Measurements from ENCODE around the gene SH3RF1.

Gene SH3RF1

DNA sequence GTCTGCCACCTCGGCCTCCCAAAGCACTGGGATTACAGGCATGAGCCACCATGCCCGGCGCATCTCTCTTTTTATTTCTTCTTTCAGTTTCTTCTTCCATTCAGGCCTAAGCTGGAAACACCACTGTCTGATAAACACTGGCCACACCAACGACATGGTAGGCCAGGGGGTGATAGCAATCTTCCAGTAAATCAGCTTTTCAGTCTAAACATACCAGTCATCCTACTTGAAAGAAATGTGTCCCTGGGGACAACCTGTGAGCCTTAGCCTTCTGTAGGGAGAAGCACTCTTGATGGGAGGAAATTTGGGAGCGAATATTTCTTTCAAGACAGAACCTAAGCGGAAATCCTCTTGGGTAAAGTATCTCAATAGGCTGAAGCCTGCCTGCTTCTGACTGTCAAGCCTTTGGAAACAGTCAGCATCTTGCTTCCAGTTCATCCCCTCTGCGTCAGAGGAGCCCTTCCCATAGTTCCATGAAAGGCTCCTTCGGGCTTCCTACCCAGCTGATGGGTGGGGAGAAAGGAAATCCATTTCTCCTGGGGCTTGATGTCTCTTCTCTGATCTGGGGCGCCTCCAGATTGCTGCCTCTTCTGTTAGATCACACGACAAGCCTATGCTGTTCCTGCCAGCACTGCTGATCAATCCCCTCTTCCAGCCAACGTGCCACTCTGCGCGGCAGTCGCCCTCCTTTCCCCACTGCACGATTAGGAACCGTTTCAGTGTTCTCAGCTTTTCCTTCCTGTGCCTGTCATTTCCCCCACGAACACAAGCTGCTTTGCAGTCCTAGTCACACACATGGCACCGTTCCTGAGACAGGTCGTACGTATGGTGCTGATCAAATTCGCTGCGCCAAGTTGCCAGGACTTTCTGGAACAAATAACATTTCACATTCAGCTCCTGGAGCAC lies 211.2 kb downstream of the SH3RF1 start:
- no peak for DNase-seq

DNA sequence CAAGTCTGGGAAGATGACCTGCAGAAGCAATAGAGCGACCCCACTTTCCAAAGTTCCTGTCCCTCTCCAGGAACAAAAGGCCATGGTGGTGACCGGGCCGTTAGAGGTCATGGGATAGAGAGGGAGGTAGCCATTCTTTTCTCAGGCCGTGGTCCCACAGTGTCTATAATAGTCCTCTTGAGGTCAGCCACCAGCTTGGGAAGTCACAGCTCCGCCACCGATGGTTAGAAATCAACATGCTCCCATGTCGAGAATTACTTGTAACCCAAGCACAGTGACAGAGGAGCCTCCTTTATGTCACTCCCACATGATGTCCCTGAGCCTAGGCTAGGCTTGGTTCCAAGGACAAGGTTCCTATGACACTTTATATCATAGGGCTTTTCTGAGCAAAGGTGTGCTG lies 212.4 kb downstream of the SH3RF1 start:
- no peak for DNase-seq

DNA sequence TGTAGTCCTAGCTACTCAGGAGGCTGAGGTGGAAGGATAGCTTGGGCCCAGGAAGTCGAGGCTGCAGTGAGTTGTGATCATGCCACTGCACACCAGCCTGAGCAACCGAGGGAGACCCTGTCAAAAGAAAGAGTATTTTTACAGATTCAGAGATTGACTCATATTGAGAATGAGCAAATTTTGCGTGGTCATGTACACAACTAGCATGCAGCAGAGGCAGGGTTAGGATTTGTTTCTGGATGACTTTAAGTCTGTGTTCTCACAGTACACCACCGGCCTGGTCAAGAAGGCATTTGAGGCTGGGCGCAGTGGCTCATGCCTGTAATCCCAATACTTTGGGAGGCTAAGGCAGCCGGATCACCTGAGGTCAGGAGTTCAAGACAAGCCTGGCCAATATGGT lies 215.9 kb downstream of the SH3RF1 start:
- DNase-seq, result no peak

DNA sequence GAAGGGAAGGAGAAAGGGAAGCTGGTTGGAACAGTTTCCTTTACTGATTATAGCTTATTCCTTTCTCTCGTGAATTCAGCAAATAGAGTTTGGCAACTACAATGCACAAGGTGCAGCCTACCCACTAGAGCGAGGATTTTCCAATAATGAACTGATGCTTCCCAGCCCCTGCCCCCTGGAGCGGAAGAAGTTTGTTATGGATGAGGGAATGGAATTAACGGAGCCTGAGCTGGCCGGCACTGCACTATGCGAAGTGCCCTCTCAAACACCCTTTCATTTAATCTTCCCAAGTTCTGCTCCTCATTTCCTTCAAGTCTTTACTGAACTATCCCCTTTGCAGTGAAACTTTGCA lies 218.2 kb downstream of the SH3RF1 start:
- DNase-seq, result no peak

DNA sequence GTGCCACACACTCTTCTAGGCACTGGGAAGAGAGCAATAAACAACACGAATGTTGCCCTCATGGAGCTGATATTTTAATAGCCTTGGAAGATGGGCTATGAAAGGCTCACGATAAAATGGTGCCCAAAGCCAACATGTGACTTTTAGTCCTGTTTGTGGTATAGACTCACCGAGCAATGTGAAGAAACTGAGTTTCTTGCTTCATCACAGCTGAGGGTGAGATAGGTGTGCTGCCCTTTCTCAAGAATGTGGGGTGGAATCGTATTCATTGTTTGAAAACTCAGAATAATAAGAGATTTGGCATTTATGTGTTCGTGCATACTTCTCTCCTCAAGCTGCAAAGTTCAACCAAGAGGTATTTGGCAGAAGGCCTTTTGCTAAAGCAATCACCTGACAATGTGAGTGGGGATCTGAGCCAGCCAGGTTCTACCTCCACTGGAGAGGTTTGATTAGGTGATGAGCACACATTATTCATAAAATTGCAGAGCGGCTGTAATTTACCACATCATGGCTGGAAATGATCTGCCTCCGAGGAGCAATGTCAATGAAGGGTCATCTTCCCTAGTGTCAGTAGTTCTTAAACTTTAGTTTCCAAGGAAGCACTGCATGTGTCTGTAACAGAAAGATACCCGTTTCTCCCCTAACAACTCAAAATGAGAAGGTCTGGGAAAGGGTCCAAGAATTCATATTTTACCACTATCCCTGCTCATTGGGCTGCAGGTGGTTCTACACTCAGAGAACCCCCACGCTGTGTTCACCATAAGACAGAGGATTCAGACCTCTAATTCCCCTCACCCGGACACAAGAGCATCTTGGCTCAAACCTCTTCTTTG lies 218.8 kb downstream of the SH3RF1 start:
- no peak for DNase-seq

DNA sequence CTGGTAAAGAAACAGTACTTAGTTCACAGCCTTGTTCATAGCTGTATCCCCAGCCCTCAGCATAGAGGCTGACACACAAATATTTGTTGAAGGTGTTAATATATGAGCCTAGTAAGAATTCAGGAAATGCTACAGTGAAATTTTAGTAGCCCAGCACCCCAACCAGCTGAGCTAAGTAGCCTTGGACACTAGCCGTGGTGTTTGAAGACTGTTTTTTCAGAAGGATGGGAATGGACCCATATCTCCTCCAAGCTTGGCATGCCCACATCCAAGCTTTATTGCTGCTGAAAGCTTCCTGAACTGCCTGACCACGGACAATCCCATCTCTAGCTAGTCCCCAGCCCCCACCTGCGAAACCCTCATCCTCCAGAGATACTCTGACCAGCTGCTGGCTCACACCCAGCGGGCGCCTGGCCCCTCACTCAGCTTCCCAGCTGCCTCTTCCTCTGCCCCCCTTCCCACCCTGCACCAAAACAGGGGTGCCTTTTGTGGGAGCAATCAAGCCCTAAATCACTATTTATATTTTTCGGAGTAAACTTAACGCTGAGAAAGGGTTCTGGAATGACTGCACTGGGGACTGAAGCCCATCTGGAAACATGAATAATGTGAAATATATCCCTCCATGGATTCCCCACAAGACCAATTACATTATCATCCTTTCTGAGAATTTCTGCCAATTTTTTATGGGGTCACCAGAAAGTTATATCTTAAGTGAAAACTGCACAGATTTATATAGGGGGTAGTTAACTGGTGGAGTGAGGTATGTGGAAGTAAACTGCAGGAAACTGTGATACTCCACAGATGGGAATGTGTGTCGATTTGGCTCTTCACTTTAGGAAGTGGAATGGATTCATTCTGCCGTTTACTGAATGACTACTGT lies 219.6 kb downstream of the SH3RF1 start:
- no peak for DNase-seq

DNA sequence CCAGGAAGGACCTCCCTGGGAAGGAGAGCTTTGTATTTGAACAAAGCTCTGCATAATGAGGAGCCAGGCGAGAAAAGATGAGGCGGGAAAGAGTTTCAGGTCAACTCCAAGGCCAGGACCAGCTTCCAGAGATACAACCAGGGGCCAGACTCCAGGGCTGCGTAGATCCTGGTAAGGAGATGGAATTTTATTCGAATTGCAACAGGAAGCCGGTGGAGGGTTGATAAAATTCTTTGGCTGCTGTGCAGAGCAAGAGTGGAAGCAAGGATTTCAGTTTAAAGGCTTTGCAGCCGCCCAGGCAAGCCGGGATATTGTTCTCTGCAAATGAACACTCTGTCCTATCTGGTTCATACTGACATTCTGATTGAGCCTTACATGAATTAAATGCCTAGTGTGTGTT lies 220.5 kb downstream of the SH3RF1 start:
- DNase-seq, result no peak

DNA sequence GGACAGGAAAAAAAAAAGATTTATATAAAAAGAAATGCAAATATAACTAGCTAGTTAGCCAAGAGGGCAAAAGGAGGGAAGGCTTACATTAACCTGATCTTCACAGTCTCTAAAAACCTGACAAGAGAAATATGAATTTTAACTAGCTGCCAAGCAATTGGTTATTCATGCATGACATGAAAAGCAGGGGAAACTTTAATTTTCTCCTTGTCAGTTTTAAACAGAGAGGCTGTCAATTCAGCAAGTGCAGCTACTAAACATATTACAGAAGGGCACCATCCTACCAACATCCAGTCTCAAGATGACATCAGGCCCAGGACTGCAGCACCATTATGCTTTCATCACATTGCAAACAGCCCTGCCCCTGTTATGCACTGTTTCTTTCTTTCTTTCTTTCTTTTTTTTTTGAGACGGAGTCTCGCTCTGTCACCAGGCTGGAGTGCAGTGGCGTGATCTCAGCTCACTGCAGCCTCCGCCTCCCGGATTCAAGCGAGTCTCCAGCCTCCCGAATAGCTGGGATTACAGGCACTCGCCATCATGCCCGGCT lies 221.8 kb downstream of the SH3RF1 start:
- no peak for DNase-seq

DNA sequence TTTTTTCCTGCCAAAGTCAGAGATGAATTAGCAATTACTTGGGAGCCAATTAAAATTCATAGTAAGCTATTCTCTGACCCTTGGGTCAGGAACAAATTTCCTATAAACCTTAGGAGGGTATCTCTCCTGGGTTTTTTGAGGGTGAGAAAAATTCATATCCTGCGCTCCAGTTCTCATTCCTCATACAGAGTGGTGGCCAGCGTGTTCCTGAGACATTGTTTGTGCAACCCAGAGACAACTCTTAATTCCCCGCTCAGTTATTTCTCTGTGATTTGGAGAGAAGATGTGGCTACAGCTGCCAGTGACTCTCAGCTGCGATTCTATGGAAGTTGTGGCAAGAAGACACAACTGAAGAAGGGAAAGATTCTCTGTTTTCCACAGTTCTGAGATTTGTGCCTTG lies 222.8 kb downstream of the SH3RF1 start:
- DNase-seq, result no peak

DNA sequence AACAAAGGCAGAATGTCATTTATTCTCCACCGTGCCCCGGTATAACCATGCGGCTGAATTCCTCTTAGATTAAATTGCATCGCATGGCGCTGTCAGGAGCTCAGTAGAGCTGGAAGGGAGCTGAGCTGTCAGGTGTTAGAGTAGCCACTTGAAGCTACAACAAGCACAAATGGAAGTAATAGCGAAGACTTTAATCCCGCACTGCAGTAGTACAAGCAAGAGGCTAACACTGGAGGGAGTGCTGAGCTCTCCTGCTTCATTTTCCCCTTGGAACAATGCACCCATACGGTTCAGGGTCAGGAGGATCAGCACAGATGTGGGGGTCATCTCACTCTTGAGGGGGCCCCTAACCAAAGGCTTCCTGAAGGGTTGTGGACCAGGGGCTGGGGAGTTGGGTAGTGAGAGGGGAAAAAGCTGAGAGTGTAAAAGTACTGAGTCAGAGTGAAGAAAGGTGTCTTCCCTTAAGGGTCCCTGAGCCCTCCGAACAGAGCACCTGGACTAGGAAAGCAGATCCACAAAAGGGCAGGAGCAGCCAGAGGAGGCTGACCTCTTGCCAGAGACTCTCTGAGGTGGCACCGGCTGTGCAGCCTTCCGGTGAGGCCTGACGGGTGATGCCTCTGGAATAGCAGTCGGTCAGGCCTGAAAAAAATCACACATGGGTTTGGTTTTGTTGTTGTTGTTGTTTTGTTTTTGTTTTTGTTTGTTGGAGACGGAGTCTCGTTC lies 224.7 kb downstream of the SH3RF1 start:
- DNase-seq, result no peak

DNA sequence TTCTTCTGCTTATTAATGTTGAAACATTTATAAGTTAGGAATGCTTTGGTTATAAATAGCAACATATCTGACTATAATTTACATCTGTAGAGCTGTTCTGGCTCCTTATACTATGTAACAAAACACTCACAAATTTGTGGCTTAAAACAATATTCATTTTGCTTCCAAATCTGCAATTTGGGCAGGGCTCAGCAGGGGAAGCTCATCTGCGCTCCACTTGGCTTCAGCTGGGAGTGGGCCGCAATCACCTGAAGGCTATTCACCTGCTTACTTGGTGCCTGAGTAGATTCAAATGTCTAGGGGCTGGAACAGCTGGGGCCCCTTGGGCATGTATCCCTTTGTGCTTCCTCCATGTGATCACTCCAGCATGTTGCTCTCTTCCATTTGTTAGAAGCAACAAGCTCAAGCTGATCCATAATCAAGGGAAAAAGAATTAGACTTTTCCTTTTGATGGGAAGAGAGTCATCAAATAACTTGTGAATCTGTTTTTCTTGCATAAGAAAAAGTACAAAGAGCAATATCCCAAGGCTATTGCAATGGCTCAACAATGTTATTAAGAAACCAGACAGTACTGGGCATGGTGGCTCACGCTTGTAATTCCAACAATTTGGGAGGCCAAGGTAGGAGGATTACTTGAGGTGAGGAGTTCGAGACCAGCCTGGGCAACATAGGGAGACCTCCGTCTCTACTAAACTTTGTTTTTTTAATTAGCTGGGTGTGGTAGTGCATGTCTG lies 225.9 kb downstream of the SH3RF1 start:
- no peak for DNase-seq
